DND-41 (cell line): ENCODE results near the gene ZMYND11.

ENCODE experiments used
- ATAC-seq: fragments of 200-7000 bp; cut with Tn5 transposase; 3 replicates; pipeline ENCODE4 v1.9.1; 2021; ENCODE audit warnings: low read depth; ENCODE audit not compliant: insufficient read depth
- DNase-seq: peaks from one replicate; pipeline ENCODE4 v3.0.0-alpha.2; 2020
- H2AFZ ChIP-seq: 2 replicates; pipeline ENCODE4 v1.6.0; 2012; ENCODE audit warnings: low read depth, low read length
- H3K27ac ChIP-seq: 2 replicates; pipeline ENCODE4 v1.5.1; 2012; ENCODE audit warnings: low read length, inconsistent platforms
- H3K27me3 ChIP-seq: fragments of 200-600 bp; sonication (generic); 2 replicates; pipeline ENCODE4 v1.6.0; 2012; ENCODE audit warnings: low read length, mild to moderate bottlenecking, inconsistent platforms; ENCODE audit not compliant: insufficient read depth, poor library complexity
- H3K36me3 ChIP-seq: 2 replicates; pipeline ENCODE4 v1.5.1; 2012; ENCODE audit warnings: low read length, inconsistent platforms; ENCODE audit not compliant: insufficient read depth
- H3K4me1 ChIP-seq: 2 replicates; pipeline ENCODE4 v1.5.1; 2012; ENCODE audit warnings: mild to moderate bottlenecking, low read length; ENCODE audit not compliant: insufficient read depth
- H3K4me2 ChIP-seq: 2 replicates; pipeline ENCODE4 v1.6.0; 2012; ENCODE audit warnings: mild to moderate bottlenecking, moderate library complexity, low read length, inconsistent platforms; ENCODE audit not compliant: insufficient read depth
- H3K4me3 ChIP-seq, 2 experiments: fragments of 200-600 bp in 1 of 2; shearing (Covaris generic) in 1 of 2; 2 replicates each; pipeline ENCODE4 v1.5.1; 2012 to 2016; ENCODE audit warnings: inconsistent platforms in 2 of 2, low read length in 2 of 2, mild to moderate bottlenecking in 2 of 2, low read depth in 1 of 2, moderate library complexity in 1 of 2
- H3K79me2 ChIP-seq: 2 replicates; pipeline ENCODE4 v1.6.0; 2012; ENCODE audit warnings: low read length, inconsistent platforms; ENCODE audit not compliant: insufficient read depth
- H3K9ac ChIP-seq: 2 replicates; pipeline ENCODE4 v1.6.0; 2012; ENCODE audit warnings: low read depth, mild to moderate bottlenecking, inconsistent platforms, low read length, moderate library complexity
- H3K9me3 ChIP-seq: 2 replicates; pipeline ENCODE4 v1.5.1; 2012; ENCODE audit warnings: low read length, moderate library complexity, mild to moderate bottlenecking, inconsistent platforms; ENCODE audit not compliant: insufficient read depth, severe bottlenecking
- H4K20me1 ChIP-seq: 2 replicates; pipeline ENCODE4 v1.6.0; 2012; ENCODE audit warnings: low read length; ENCODE audit not compliant: insufficient read depth
- CTCF ChIP-seq: IDR thresholded peaks from 2 replicates; pipeline ENCODE4 v1.5.1; 2012; ENCODE audit warnings: borderline replicate concordance, low read length, moderate library complexity, mild to moderate bottlenecking; ENCODE audit not compliant: poor library complexity, severe bottlenecking; ENCODE audit errors: extremely low read depth
- EZH2 ChIP-seq: IDR thresholded peaks from 3 replicates; pipeline ENCODE4 v1.6.1; 2012; ENCODE audit warnings: borderline replicate concordance, low read depth, mild to moderate bottlenecking, moderate library complexity, low read length, inconsistent platforms; ENCODE audit not compliant: severe bottlenecking

Gene ZMYND11

GRCh38 chr10:105806-106205 is 29.4 kb upstream of the ZMYND11 start:
- no peak overlapping the region for H3K9ac ChIP-seq
- ATAC-seq, result no peak
- TF ChIP-seq EZH2 (no peak), CTCF (no peak)
- H3K27me3 ChIP-seq, result peaks cover 4% of the 10 kb centered on the region
- no peak for DNase-seq
- H2AFZ ChIP-seq, result no peak overlapping the region
- H3K36me3 ChIP-seq, result no peaks in the 10 kb centered on the region
- peaks cover 19% of the 10 kb centered on the region for H3K9me3 ChIP-seq
- no peak overlapping the region for H3K4me2 ChIP-seq
- H4K20me1 ChIP-seq, result no peaks in the 10 kb centered on the region
- H3K27ac ChIP-seq, result no peak overlapping the region
- H3K4me3 ChIP-seq, result no peak overlapping the region
- H3K4me1 ChIP-seq, result no peaks in the 10 kb centered on the region
- H3K79me2 ChIP-seq, result no peaks in the 10 kb centered on the region

- Histone ChIP-seq H3K36me3 (no peaks in the 10 kb centered on the region), H3K4me2 (no peak overlapping the region), H3K4me1 (no peaks in the 10 kb centered on the region), H3K9ac (no peak overlapping the region), H2AFZ (no peak overlapping the region), H3K79me2 (no peaks in the 10 kb centered on the region), H3K4me3 (no peak overlapping the region), H3K27me3 (peaks cover 4% of the 10 kb centered on the region), H4K20me1 (no peaks in the 10 kb centered on the region), H3K27ac (no peak overlapping the region), H3K9me3 (peaks cover 19% of the 10 kb centered on the region)
- TF ChIP-seq CTCF, result no peak
- no peak for TF ChIP-seq EZH2
- DNase-seq (no peak), ATAC-seq (no peak)
These were observed 28.5 kb upstream of the ZMYND11 start for GRCh38 chr10:106740-107139.

- DNase-seq (no peak), ATAC-seq (no peak)
- Histone ChIP-seq H3K9me3 (peaks cover 6% of the 10 kb centered on the region), H3K4me3 (no peak overlapping the region), H3K4me2 (no peak overlapping the region), H3K36me3 (no peaks in the 10 kb centered on the region), H3K27me3 (peaks cover 4% of the 10 kb centered on the region), H3K4me1 (no peaks in the 10 kb centered on the region), H3K79me2 (no peaks in the 10 kb centered on the region), H2AFZ (no peak overlapping the region), H3K9ac (no peak overlapping the region), H3K27ac (no peak overlapping the region), H4K20me1 (no peaks in the 10 kb centered on the region)
- TF ChIP-seq CTCF, result no peak
These were observed 23.0 kb upstream of the ZMYND11 start for GRCh38 chr10:112246-112645.

GRCh38 chr10:124874-125273 is 10.4 kb upstream of the ZMYND11 start:
- Histone ChIP-seq H3K4me3 (no peak overlapping the region), H2AFZ (no peak overlapping the region), H3K9me3 (no peaks in the 10 kb centered on the region), H3K79me2 (no peaks in the 10 kb centered on the region), H3K9ac (no peak overlapping the region), H3K36me3 (no peaks in the 10 kb centered on the region), H3K4me1 (peaks cover 15% of the 10 kb centered on the region), H4K20me1 (no peaks in the 10 kb centered on the region), H3K27me3 (no peaks in the 10 kb centered on the region), H3K4me2 (no peak overlapping the region), H3K27ac (no peak overlapping the region)
- TF ChIP-seq EZH2 (no peak), CTCF (no peak)
- DNase-seq (no peak), ATAC-seq (no peak)
